Spleen (tissue), 7 donors: ENCODE data around the gene CD81.

Experiments used
- POLR2A ChIP-seq, 3 donors: fragments of 450-650 bp; IDR thresholded peaks; one replicate each; pipeline ENCODE4 v1.5.1; 2017; ENCODE audit warnings: antibody characterized with exemption in 3 of 3, mild to moderate bottlenecking in 1 of 3
- POLR2AphosphoS5 ChIP-seq, 3 donors: sonication (generic); formaldehyde crosslinking; IDR thresholded peaks; one replicate each; pipeline ENCODE4 v1.5.1; 2017; ENCODE audit warnings: antibody characterized with exemption in 3 of 3
- TF ChIP-seq, protein P1 (sequence below), 11 experiments: fragments of 200-600 bp in 7 of 11; fragments of 450-650 bp in 4 of 11; sonication (generic) in 4 of 11; IDR thresholded peaks in 8 of 11; conservative IDR thresholded peaks in 3 of 11; 1 replicate in 7 of 11; 2 replicates in 4 of 11; pipeline versions ENCODE4 v1.4.0 to v1.8.0; 2016 to 2021; ENCODE audit warnings: antibody characterized with exemption in 11 of 11, inconsistent platforms in 4 of 11, mild to moderate bottlenecking in 1 of 11
- donor health status: DM: no; HTN: no; CAD: no; lungs with moderate emphysema.
- donor health status: DM: no; HTN: no; CAD: no.
- donor health status: DM: no; HTN: no; CAD: no.

- TF ChIP-seq, protein P1, sequence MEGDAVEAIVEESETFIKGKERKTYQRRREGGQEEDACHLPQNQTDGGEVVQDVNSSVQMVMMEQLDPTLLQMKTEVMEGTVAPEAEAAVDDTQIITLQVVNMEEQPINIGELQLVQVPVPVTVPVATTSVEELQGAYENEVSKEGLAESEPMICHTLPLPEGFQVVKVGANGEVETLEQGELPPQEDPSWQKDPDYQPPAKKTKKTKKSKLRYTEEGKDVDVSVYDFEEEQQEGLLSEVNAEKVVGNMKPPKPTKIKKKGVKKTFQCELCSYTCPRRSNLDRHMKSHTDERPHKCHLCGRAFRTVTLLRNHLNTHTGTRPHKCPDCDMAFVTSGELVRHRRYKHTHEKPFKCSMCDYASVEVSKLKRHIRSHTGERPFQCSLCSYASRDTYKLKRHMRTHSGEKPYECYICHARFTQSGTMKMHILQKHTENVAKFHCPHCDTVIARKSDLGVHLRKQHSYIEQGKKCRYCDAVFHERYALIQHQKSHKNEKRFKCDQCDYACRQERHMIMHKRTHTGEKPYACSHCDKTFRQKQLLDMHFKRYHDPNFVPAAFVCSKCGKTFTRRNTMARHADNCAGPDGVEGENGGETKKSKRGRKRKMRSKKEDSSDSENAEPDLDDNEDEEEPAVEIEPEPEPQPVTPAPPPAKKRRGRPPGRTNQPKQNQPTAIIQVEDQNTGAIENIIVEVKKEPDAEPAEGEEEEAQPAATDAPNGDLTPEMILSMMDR (IDR thresholded peaks at IDR 0.05 in 8 of 11, conservative IDR thresholded peaks at IDR 0.05 in 3 of 11) = no peak
- TF ChIP-seq POLR2A (IDR thresholded peaks at IDR 0.05) = no peak
- TF ChIP-seq POLR2AphosphoS5 (IDR thresholded peaks at IDR 0.05) = no peak
Observed at GRCh38 chr11:2366733-2367132, 10.4 kb upstream of the CD81 start.
